Lower leg skin (tissue), 3 donors: ENCODE measurements around the gene SS18L1.

Experiments used
- CTCF ChIP-seq, 3 donors: fragments of 450-650 bp; IDR thresholded peaks; one replicate each; pipeline ENCODE4 v1.5.1; 2016; ENCODE audit warnings: antibody characterized with exemption in 3 of 3, mild to moderate bottlenecking in 3 of 3, moderate library complexity in 2 of 3
- POLR2A ChIP-seq, 2 donors: fragments of 450-650 bp; IDR thresholded peaks; one replicate each; pipeline ENCODE4 v1.6.1; 2016 to 2017; ENCODE audit warnings: antibody characterized with exemption in 2 of 2, mild to moderate bottlenecking in 1 of 2, moderate library complexity in 1 of 2

- no peak for TF ChIP-seq CTCF (IDR thresholded peaks at IDR 0.05)
- TF ChIP-seq POLR2A (IDR thresholded peaks at IDR 0.05): no peak
Measured at GRCh38 chr20:62202676-62203377, 59.3 kb downstream of the SS18L1 start.
